Body of pancreas (tissue), 4 donors: Measurements from ENCODE around the gene UBE2U.

ENCODE experiments used
- CTCF ChIP-seq, 7 experiments: fragments of 450-650 bp in 4 of 7; fragments of 200-600 bp in 3 of 7; sonication (generic) in 3 of 7; IDR thresholded peaks; one replicate each; pipeline ENCODE4 v1.5.1; 2016 to 2019; ENCODE audit warnings: antibody characterized with exemption in 7 of 7
- POLR2A ChIP-seq, 3 donors: fragments of 450-650 bp; IDR thresholded peaks; one replicate each; pipeline ENCODE4 v1.6.1; 2016; ENCODE audit warnings: antibody characterized with exemption in 3 of 3, mild to moderate bottlenecking in 2 of 3

- TF ChIP-seq POLR2A (IDR thresholded peaks at IDR 0.05) (no peak), CTCF (IDR thresholded peaks at IDR 0.05) (no peak)
These were observed 36.8 kb upstream of the UBE2U start for GRCh38 chr1:64166629-64167028.
